ENCODE data around the gene TOP3A. TPM values are rescaled to one million over a fixed set of nuclear protein-coding genes. Genes with fewer than 3 reads are reported as not detected.

The TOP3A gene
- total RNA-seq, 1 donor from 2014 or later: 49.2 TPM

GRCh38 chr17:18327093-18327492, 12.3 kb upstream of the TOP3A start:
- Mint-ChIP-seq H3K36me3 (peaks cover 17% of the 10 kb centered on the region), H3K4me3 (no peak overlapping the region), H3K27ac (no peak overlapping the region), H3K4me1 (no peaks in the 10 kb centered on the region), H3K9me3 (no peaks in the 10 kb centered on the region), H3K27me3 (ENCODE audit: insufficient read depth, low read depth) (no peaks in the 10 kb centered on the region)
- Histone ChIP-seq H3K27ac (no peak overlapping the region), H3K4me3 (no peak overlapping the region), H3K27me3 (no peaks in the 10 kb centered on the region), H3F3A (ENCODE audit: low read depth) (no peaks in the 10 kb centered on the region), H3K79me2 (ENCODE audit: low read depth) (no peaks in the 10 kb centered on the region), H3K9me3 (ENCODE audit: low read depth) (no peaks in the 10 kb centered on the region), H3K36me3 (no peaks in the 10 kb centered on the region), H4K20me1 (ENCODE audit: low read depth) (no peaks in the 10 kb centered on the region), H2AFZ (replicated peaks) (no peak overlapping the region), H3K4me2 (no peak overlapping the region), H3K4me1 (no peaks in the 10 kb centered on the region), H3K9ac (no peak overlapping the region)
- DNase-seq (ENCODE audit: low spot score): no peak
- TF ChIP-seq EZH2 (IDR thresholded peaks at IDR 0.05): no peak

GRCh38 chr17:18326572-18326971, 11.8 kb upstream of the TOP3A start:
- Histone ChIP-seq H3K9ac (no peak overlapping the region), H3K4me1 (no peaks in the 10 kb centered on the region), H3K36me3 (no peaks in the 10 kb centered on the region), H3K4me2 (no peak overlapping the region), H2AFZ (replicated peaks) (no peak overlapping the region), H3K27ac (no peak overlapping the region), H3K79me2 (ENCODE audit: low read depth) (no peaks in the 10 kb centered on the region), H3F3A (ENCODE audit: low read depth) (no peaks in the 10 kb centered on the region), H3K4me3 (no peak overlapping the region), H3K9me3 (ENCODE audit: low read depth) (no peaks in the 10 kb centered on the region), H4K20me1 (ENCODE audit: low read depth) (peaks cover 1% of the 10 kb centered on the region), H3K27me3 (no peaks in the 10 kb centered on the region)
- Mint-ChIP-seq H3K27me3 (ENCODE audit: insufficient read depth, low read depth) (no peaks in the 10 kb centered on the region), H3K4me3 (no peak overlapping the region), H3K9me3 (no peaks in the 10 kb centered on the region), H3K27ac (peak overlapping the region; percentile 39), H3K36me3 (peaks cover 11% of the 10 kb centered on the region), H3K4me1 (no peaks in the 10 kb centered on the region)
- TF ChIP-seq EZH2phosphoT487 (IDR thresholded peaks at IDR 0.05) (no peak), CTCF (IDR thresholded peaks at IDR 0.05) (no peak), EZH2 (IDR thresholded peaks at IDR 0.05) (no peak)
- no peak for DNase-seq (ENCODE audit: low spot score)

- no peaks in the 10 kb centered on the region for H3K9me3 ChIP-seq (ENCODE audit: low read depth)
- no peak for DNase-seq (ENCODE audit: low spot score)
- no peaks in the 10 kb centered on the region for H3F3A ChIP-seq (ENCODE audit: low read depth)
- no peak overlapping the region for H3K27ac Mint-ChIP-seq
- no peak overlapping the region for H3K4me3 Mint-ChIP-seq
- H3K27me3 Mint-ChIP-seq (ENCODE audit: insufficient read depth, low read depth): no peaks in the 10 kb centered on the region
- no peak overlapping the region for H3K4me3 ChIP-seq
- TF ChIP-seq EZH2phosphoT487 (IDR thresholded peaks at IDR 0.05) (no peak), EZH2 (IDR thresholded peaks at IDR 0.05) (no peak), CTCF (IDR thresholded peaks at IDR 0.05) (no peak)
- H3K79me2 ChIP-seq (ENCODE audit: low read depth): no peaks in the 10 kb centered on the region
- no peak overlapping the region for H3K4me2 ChIP-seq
- no peaks in the 10 kb centered on the region for H3K36me3 ChIP-seq
- no peaks in the 10 kb centered on the region for H3K4me1 ChIP-seq
- H3K36me3 Mint-ChIP-seq: peaks cover 9% of the 10 kb centered on the region
- no peaks in the 10 kb centered on the region for H3K9me3 Mint-ChIP-seq
- no peak overlapping the region for H3K27ac ChIP-seq
- H4K20me1 ChIP-seq (ENCODE audit: low read depth): peaks cover 7% of the 10 kb centered on the region
- H2AFZ ChIP-seq (replicated peaks): no peak overlapping the region
- no peaks in the 10 kb centered on the region for H3K4me1 Mint-ChIP-seq
- H3K9ac ChIP-seq: no peak overlapping the region
- H3K27me3 ChIP-seq: no peaks in the 10 kb centered on the region
Observed at GRCh38 chr17:18326039-18326438, 11.2 kb upstream of the TOP3A start.

GRCh38 chr17:18324140-18325050, 9.6 kb upstream of the TOP3A start:
- Histone ChIP-seq H4K20me1 (ENCODE audit: low read depth) (peaks cover 20% of the 10 kb centered on the region), H3K4me1 (no peaks in the 10 kb centered on the region), H3K9me3 (ENCODE audit: low read depth) (no peaks in the 10 kb centered on the region), H3K9ac (no peak overlapping the region), H3K27me3 (no peaks in the 10 kb centered on the region), H2AFZ (replicated peaks) (no peak overlapping the region), H3F3A (ENCODE audit: low read depth) (no peaks in the 10 kb centered on the region), H3K79me2 (ENCODE audit: low read depth) (peaks cover 7% of the 10 kb centered on the region), H3K4me2 (no peak overlapping the region), H3K27ac (no peak overlapping the region), H3K4me3 (no peak overlapping the region), H3K36me3 (no peaks in the 10 kb centered on the region)
- Mint-ChIP-seq H3K27me3 (ENCODE audit: insufficient read depth, low read depth) (no peaks in the 10 kb centered on the region), H3K4me3 (no peak overlapping the region), H3K27ac (no peak overlapping the region), H3K9me3 (no peaks in the 10 kb centered on the region), H3K36me3 (peaks cover 5% of the 10 kb centered on the region), H3K4me1 (peaks cover 8% of the 10 kb centered on the region)
- TF ChIP-seq EZH2phosphoT487 (IDR thresholded peaks at IDR 0.05) (no peak), EZH2 (IDR thresholded peaks at IDR 0.05) (no peak), CTCF (IDR thresholded peaks at IDR 0.05) (peak; percentile 5)
- DNase-seq (ENCODE audit: low spot score): no peak
